Activated CD8-positive, alpha-beta memory T cell treated with anti-CD3 and anti-CD28 coated beads for 1 hour (primary cell): ENCODE measurements around the gene SPOCK1.
"Not testable (repeated sequence)": the region's sequence is repeated elsewhere in the genome, so short reads cannot be mapped to it uniquely, and the experiment has no call there.

Experiments used
- DNase-seq, 2 donors: peaks; one replicate each; pipeline ENCODE4 v3.0.0-alpha.2; 2020; ENCODE audit warnings: low read depth in 1 of 2; ENCODE audit errors: extremely low read depth in 1 of 2

SPOCK1 gene

DNA sequence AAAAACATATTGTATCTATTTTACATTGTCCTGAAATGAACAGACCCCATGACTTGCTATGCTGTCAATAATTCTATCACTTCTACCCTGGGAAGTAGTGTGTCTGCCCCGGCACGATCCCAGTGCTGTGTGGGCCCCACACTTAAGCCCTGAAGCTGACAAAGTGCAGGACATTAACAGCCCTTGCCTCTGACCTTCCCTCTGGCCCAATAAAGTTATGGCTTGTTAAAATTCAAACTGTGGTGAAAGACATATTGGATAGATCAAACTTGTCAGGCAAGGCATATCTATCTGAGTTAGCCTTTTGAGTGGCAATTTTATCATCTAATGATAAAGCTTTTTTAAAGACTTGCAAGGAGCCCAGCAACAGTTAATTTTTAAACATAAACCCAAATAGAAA, 229.2 kb downstream of the SPOCK1 start:
- DNase-seq = no peak

DNA sequence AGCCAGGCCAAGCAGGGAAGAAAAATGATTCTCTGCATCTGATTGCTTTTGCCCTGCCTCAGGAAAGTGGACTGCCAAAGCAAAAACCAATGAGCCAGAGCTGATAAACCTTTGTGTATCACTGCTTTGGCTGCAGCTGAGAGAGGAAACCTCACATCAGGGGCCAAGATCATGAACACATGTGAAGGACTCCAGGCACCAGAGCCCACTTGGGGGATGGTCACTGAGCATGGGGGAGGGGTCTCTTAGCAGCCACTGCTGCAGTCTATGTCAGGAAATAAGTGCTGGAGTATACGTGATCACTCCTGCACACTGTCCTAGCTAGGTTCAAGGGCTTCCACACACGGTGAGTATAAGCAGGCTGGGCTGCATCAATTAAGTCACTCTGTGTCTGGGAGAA, 229.9 kb downstream of the SPOCK1 start:
- no peak for DNase-seq

DNA sequence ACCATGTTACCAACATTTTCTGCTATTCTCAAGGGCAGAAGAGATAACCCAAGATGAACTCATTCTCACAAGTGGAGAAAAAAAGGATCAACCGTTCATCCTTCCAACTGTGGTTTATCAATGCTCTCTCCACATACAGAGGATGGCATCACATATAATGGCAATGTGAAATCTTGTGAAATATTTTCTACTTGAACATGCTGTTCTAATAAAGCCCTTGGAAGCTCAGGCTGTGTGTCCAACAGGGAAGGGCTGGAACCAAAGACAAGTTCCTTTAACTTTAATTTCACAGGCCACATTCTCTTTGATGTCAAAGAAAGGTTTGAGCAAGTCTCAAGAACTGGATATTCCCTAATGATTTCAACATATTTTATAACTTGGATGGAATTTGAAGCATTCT, 230.5 kb downstream of the SPOCK1 start:
- no peak for DNase-seq

DNA sequence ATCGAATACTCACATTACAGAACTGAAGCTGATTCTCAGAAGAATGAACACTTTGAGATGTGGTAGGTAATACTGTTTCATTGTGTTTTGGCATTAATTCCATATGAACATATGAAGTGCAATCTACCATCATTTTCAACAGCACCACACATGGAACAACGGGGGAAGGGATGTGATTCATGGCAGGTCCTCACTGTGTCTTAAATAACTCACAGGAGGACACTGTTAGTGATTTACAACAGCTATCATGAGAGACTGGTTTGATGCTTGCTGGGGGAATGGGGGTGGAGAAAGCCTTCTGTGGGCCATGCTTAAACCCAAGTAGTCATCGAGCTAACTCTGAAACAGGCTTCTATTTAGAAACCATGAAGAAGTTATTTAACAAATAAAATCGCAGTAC, 232.9 kb downstream of the SPOCK1 start:
- DNase-seq = no peak

DNA sequence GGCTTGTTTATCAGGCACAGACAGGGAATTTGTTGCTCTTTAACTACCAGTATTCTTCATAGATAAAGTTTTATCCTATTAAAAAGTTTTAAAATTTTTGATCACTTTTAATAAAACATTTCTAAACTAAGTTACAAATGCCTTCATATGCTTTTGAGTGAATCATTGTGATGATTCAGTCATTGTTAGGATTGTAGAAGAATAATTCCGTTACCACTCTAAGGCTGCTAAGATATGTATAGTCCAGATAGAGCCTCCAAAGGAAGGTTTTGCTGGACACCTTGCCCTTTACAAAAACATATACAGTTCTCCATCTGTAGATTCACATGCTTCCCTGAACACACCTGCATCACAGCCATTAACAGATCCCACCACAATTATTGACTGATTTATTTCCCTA, 233.7 kb downstream of the SPOCK1 start:
- DNase-seq = no peak

DNA sequence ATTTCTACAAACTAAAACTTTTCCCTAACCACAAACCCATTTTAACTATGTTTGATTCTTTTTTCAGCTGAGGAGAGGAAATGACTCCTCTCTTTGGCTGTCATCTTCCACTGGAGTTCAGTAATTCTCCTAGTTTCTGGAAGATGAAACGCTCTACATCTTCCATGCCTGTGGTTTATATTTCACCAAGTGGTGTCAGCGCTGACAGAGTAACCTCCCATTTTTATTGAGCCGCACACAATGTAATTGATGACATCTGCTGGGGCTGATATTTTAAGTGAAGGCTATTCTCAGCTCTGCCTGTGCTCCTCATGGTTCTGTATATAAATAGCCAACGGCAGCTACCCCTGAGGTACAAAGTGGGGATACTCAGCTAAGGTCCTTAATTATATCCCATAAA, 234.6 kb downstream of the SPOCK1 start:
- no peak for DNase-seq

DNA sequence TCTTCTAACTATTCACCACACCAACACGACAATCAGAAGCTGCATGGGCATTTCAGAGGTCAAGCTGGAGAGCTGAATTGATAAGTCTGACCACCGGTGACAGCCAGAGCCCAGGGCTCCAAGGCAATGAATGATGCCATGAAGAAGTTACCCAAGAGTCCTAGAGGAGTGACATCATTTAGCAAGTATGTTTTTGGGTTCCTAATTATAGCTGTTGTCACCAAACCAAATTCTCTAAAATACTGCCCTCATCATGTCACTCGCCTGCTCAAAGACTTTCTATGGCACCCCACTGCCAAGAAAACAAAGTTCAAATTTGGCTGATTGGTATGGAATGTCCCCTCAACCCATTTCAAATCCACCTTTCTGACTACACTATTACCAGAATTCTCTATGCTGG, 235.1 kb downstream of the SPOCK1 start:
- DNase-seq = no peak

DNA sequence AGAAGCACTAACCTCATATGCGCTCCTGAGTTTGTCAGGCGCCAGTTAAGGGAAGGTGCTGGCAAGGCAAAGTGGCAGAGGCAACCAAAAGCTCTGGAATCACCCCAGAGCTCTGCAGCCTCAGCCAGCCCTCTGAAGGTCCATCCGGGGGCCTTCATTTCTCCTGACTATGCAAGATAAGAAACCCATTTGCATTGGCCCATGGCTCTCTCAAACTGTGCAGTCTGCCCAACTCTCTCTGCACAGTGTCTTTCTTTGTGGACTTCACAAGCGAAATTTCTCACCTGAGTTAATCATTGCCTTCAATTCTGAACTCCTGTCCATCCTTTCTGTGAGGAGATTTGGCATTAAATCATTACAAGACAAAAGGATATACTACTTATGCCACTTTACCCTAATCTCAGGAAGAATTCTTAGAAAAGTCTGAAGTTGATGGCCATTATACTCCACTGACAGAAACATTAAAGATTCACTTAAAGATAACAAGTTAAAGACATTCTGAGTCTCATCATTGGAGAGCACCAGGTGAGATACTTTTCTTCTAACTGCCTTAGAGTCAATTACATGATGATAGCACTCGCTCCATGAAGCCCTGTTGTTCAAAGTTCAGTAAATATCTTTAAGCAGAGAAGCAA, 235.6 kb downstream of the SPOCK1 start:
- no peak for DNase-seq

DNA sequence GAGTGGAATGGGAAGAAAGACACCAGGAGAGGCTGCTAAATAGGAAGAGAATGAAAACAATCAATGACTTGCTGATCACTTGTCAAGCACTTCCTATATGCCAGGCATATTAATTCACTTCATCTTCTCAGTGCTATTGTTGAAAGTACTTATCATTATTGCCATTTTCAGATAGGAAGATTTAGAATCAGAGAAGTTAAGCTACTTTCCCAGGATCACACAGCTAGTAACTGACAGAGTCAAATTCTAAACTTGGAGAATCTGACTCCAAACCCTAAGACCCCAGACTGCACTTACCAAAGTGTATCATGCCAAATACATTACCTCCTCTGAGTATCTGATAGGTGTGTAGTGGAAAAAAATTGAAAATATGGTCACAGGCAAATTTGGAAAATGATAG, 236.3 kb downstream of the SPOCK1 start:
- DNase-seq = no peak

DNA sequence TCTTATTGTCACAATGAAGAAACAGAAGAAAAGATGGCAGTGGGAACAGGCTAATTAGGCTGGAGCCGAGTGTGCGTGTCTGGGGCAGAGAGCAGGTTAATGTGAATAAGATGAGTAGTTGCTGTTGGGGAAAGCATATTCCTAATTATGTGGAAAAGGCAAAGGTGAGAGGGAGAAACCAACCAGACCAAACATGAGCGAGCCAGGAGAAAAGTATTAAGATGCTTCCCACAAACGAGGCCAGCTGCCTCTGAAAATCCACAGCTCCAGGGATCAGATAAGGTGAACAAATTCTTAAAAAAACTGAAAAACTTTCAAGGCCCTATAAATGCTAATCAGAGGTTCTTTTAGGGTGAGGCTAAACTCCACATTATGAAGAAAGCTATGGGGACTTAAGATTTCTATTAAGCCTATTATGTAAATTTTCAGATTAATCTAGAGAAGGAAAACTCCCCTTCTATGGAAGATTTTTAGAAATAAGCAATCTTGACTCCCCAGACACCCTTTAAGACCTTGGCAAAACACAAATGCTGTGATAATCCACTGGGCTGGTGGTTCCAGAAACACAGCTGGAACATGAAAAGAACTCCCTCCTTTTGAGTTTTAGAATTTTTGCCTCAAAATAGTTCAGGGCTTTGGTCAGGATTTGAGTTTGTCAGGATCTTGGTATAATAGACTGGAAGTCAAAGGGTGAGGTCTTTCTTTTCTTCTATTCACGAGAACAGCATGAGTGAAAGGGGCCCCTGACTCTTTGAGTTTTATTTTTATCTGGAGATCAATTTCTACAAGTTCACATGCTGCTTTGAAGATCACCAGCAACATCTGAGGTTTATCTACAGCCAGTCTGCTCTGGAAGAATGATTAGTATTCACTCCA, 238.1 kb downstream of the SPOCK1 start:
- DNase-seq = no peak

DNA sequence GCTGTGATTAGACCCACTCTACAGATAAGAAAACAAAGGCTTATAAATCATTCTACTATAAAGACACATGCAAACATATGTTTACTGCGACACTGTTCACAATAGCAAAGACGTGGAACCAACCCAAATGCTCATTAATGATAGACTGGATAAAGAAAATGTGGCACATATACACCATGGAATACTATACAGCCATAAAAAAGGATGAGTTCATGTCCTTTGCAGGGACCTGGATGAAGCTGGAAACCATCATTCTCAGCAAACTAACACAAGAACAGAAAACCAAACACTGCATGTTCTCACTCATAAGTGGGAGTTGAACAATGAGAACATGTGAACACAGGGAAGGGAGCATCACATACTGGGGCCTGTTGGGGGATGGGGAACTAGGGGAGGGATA, 240.0 kb downstream of the SPOCK1 start:
- DNase-seq = not testable (repeated sequence)

DNA sequence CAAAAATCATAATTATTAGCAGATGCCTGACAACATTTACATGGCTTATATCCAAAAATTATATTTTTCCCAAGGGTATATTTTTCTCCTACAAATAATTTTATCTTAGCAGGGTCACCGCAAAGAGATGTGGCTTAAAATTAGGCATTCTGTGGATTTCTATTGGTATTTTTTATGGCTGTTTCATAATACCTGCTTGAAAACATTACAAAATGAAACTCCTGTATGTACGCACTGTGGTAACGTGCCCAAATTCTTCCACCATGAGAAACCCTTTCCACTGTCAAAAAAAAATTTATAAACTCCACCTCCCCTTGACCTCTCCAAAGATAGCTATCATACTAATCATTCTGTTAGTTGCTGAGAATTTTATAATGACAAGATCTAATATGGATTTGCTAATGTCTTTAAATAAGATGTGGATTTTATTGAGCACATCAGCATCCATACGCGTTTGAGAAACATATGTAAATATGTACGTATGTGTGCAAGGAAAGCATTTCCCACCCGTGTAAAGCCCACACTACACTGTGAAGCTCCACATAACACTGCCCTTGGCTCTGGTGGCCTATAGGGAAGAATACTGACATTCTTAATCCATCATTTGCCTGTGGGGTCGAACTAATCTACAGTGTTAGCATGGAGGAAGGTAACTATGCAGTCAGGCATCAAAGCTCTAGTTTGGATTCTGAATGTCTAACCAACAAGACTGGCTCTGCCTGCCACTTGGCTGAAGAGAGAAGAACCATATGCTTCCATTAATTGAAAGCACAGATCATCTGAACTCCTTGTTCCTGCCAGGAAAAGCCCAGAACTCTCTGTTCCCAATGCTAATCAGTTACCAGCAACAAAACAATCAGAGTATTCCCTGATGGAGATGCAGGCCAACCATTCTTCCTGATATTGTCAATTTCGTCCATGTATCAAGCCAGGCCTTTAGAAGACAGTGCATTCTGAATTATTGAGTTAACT, 244.7 kb downstream of the SPOCK1 start:
- DNase-seq = no peak

DNA sequence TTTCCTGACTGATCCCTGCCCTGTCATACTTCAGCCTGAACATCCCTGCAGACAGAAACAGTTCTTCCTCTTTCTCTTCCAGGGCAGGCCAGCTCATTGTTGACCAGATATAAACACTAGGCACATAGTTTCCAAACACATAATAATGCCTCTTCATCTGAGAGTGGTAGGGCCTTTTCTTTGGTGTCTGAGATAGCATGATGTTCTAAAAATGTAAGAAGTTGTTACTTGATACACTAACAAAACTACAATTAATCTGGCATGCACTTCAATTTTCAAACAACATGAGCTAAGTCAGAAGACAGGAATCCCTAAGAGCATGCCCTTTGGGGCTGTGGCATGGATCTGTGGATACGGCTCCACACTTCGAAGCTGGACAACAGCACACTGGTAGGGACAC, 246.6 kb downstream of the SPOCK1 start:
- no peak for DNase-seq

DNA sequence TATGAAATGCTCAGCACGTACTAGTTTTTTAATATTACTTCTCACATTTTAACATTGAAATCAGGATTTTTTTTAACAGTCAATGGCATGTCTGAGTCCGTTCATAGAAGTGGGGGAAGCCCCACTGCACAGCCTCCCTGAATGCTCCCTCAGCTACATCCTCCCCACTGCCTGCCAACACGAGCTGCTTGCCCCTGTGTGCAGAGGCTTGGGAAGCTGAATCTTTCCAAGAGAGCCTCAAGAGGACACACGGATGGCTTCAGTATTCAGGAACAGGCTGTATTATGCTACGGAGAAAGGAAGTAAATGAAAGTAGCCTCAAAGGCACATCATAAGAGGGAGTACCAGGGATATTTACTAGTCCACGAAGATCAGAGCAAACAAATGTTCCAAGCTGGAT, 248.7 kb downstream of the SPOCK1 start:
- DNase-seq = no peak

DNA sequence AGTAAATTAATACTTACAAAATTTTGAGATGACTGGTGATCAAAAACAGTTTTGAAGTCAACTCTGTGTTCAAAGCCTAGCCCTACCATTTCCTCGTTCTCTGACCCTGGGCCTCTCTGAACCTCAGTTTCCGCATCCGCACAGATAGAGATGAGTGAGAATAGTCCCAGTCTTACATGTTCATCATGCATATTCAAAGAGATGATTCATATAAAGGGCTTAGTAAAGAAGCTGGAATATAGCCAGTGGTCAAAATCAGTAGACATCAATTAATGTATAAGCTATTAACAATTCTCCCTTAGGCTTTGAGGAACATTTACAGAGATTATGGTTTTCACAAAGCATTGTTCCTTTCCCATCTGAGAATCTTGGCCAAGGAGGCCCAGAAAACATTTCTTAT, 250.6 kb downstream of the SPOCK1 start:
- DNase-seq = no peak

DNA sequence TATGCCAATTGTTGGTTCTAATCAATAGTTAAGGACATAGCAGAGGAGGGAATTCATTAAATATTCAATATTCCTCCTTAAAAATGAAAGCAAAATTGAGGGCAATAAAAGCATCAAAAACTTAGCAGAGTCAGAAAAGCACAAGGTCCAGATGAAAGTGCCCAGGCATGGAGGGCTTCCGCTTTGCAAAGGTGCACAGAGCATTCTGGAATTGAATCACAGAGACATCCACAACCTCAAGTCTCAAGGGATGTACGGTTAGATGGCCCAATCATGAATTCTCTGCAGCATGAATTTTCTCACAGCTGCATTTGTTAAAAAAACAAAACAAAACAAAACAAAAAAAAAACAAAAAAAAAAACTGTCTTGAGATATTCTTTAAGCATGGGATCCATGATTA, 253.7 kb downstream of the SPOCK1 start:
- DNase-seq = no peak

DNA sequence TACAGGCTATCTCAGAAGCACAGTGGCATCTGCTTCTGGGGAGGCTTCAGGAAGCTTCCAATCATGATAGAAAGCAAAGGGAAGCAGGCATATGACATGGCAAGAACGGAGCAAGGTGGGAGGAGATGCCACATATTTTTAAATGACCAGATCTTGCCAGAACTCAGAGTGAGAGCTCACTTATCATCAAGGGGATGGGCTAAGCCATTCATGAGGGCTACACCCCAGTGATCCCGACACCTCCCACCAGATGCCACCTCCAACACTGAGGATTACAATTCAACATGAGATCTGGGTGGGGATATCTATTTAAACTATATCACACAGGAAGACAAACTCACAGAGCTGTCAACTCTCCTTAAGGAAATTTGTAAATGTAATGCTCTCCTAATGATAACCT, 258.8 kb downstream of the SPOCK1 start:
- no peak for DNase-seq

DNA sequence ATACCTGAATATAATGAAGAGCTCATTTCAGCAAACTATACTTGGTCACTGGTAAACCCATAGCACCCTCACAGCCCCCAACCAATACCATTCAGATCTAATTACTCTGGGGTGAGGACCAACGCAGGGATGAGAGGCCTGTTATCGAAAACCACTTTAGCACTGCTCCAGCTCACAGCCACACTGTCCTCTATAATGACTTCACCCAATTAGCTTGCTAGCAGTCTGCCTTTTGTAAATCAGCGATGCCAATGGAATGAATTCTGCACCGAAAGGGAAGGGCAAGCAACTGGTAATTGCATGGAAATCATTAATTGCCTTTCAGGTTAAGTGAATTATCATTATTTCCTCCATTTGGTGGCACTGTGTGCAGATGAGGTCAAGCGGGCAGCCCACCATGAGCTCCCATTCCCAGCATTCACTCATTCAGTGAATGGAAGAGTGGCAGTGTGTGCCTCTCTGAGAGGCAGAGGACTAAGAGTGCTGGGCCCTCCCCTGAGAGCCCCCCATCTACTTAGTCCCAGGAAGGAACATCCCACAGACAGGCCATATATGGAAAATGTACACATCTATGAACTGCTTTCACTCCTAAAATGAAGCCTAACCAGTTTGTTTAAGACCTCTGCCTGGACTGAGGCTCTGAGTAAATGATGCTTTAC, 262.1 kb downstream of the SPOCK1 start:
- DNase-seq = no peak

DNA sequence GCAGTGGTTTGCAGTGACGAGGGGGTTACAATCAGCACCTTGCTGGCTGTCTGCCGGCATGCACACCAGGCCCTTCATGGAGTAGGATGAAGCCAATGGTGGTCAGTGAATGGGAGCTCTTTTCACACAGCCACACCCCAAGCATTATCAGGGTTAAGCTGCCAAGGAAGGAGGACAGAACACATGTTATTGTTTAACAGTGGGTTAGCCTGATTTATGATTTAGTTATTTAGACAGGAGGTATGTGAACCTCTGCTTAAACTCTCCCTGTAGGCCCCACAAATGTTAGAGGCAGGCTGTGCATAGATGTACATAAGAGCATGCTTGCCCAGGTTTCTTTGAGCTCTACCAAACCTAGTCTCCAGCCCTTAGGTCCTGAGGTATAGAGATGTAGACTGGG, 262.9 kb downstream of the SPOCK1 start:
- DNase-seq = no peak

DNA sequence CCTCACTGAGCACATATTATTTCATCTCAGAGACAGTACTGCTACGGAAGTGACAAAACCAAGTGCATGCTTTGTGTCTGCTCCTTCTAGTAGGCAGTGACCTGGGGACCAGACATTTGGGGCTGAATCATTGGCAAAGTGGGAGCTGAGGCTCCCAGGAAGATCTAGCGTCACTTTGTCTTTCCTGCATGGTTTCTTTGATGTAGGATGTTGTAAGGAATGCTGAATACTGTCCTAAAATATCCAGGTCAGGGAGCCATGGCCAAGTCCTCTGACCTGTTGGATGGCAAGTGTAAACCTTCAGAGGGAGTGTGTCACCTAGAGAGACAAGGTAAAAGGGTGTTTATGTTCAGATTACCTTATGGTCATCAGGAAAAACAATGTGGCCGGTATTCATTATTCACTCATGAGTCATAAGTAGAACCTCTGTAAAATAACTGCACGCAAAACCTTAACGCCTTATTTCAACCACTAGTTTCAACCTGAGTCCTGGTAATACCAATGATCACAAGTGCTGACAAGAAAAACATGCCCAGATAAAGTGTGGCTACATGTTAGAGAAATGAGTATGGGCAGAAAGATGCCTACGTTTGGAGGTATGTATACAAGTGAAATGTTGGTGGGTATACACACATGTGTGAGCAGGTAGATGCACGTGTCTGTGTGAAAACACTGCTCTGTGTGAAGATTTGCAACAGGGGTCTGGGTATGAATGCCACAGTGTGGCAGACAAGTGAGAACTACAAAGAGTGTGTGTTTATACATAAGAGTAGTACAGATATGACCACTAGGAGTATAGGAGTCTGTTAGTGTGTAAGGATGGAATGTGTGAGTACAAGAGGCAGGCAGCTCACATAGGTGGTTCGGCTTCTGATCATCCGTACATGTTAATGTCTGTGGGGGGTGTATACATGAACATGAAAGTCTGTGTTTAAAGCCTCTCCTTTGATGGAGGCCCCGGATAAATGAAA, 263.9 kb downstream of the SPOCK1 start:
- no peak for DNase-seq
